Measurements from ENCODE around the gene TMEFF1.

Gene TMEFF1

GRCh38 chr9:100578610-100579009 is 105.7 kb downstream of the TMEFF1 start:
- no peak for DNase-seq

GRCh38 chr9:100579665-100580064 is 106.7 kb downstream of the TMEFF1 start:
- DNase-seq: no peak

- DNase-seq: no peak
Observed at GRCh38 chr9:100580257-100580656, 107.3 kb downstream of the TMEFF1 start.

DNA sequence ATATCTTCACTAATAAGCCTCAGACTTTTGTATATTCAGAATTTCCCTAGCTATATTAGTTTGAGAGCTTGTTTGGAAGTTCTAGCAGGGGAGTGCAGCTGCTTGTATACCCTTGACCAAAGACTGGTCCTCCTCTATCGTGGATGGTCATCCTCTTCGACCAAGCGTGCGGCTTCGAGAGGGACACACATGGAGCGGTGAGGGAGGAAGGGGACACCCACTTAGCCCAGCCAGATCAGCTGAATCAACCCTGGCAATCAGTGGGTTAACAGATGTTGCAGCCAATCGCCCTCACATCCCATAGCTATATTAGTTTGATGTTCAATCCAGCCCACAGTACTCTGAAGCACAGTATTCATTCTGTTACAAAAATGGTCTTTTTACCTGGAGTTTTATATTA is 108.1 kb downstream of the TMEFF1 start:
- no peak for DNase-seq

- DNase-seq: no peak
Observed at GRCh38 chr9:100581661-100582060, 108.7 kb downstream of the TMEFF1 start.

DNA sequence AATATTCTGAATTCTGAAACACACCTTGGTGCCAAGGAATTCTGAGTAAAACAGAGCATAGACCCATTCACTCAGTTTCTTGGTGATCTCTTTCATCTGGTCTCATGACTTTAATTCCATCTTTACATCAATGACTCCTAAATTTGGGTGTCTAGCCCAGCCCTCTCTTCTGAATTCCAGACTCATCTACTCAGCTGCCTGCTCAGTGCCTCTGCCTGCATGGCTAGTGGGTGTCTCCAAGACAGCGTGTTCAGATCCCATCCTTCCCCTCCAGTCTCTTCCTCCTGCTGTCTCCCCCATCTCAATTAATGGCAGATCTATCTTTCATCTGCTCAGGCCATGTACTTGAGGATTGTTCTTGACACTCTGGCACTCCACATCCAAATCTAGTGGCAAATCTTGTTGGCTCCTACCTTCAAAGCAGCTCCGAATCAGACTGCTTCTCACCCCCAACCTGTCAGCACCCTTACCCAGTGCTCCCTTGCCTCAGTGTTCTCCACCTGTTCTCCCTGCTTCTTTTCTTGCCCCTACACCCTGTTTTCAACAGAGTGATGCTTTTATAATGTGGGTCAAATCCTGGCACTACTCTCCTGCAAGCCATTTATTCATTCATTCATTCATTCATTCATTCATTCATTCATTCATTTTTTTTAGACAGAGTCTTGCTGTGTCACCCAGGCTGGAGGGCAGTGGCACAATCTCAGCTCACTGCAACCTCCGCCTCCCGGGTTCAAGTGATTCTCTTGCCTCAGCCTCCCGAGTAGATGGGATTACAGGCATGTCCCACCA is 110.3 kb downstream of the TMEFF1 start:
- no peak for DNase-seq

DNA sequence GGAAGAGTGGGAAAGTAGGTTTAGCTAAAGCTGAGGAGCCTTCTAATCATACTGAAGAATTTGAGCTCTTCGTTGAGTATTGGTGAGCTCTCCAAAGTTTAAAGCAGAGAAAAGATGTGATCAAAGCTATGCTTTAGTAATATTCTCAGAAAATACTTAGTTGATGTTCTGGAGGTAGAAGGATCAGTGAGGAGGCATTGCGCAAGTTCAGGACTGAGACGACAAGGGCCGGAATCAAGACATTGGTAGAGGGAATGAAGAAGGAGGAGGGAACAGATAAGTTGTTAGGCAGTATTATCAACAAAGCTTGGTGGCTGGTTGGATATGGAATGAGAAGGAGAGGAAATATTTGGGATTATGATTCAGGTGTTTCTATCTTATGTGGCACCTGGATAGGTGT is 112.0 kb downstream of the TMEFF1 start:
- no peak for DNase-seq

- no peak for DNase-seq
Observed at GRCh38 chr9:100586093-100586492, 113.1 kb downstream of the TMEFF1 start.

DNA sequence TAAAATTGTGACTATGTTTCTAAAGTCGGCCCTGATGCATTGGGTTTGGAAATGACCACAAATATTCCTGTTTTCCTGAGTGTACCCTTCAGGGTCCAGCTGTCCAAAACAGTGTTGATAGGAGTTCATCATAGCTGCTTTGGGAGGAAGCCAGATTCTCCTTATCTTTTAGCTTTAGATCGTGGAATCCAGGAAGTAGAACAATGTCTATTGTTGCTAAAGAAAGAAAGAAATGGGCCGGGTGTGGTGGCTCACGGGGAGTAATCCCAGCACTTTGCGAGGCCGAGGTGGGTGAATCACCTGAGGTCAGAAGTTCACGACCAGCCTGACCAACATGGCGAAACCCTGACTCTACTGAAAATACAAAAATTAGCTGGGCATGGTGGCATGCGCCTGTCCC is 114.4 kb downstream of the TMEFF1 start:
- no peak for DNase-seq

DNA sequence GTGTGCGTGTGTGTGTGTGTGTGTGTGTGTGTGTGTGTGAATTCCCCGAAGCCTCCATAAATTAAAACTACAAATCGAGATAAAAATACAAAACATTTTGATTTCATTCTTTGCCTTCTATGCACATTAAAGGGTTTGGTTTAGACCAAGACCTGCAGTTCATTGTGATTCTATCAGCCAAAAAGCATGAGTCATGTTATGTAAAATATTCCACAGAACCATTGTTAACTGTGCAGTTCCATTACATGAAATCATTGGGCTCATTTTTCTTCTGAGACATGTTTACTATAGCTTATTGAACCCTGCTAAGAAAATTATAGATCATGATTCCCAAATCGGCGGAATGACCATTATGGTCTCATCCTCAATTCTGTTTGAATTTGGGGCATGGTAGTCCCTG is 116.6 kb downstream of the TMEFF1 start:
- no peak for DNase-seq

- no peak for DNase-seq
Observed at GRCh38 chr9:100590481-100590880, 117.5 kb downstream of the TMEFF1 start.

GRCh38 chr9:100591139-100591538 is 118.2 kb downstream of the TMEFF1 start:
- DNase-seq: no peak

DNA sequence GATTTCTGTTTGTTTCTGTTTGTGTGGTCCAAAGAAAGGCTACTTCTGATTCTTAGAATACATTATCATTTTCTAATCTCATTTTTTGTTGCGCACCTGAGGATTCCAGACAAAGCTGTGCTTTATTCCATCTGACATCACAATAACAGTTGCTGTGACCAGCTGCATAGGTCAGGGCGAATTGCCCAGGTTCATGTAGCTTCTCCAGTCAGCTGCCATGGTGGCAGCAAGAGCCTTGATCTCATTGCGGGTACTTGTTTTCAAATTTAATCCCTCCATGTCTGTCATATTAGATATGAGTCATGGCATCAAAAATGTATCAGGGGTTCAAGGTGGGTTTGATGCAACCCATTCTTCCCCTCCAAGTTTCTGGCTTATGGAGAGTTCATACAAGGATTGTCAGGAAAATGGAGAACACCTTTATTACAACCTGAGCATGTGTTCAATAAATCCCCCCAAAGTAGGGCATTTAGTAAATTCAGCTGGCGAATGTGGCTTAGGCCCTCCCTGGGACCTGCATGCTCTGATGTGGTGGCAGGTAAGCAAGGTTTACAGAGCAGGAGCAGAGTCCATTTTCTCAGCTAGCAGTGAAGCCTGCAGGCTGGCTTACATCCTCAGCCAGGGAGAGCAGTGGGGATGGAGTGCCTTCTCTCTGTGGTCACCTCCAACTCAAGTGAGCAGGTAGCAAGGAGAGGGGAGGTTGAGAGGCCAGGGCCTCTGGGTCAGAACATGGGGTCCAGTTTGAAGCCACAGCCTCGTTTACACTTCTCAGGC is 118.9 kb downstream of the TMEFF1 start:
- no peak for DNase-seq

GRCh38 chr9:100595391-100596199 is 122.6 kb downstream of the TMEFF1 start:
- no peak for DNase-seq

GRCh38 chr9:100597236-100597635 is 124.3 kb downstream of the TMEFF1 start:
- no peak for DNase-seq

DNA sequence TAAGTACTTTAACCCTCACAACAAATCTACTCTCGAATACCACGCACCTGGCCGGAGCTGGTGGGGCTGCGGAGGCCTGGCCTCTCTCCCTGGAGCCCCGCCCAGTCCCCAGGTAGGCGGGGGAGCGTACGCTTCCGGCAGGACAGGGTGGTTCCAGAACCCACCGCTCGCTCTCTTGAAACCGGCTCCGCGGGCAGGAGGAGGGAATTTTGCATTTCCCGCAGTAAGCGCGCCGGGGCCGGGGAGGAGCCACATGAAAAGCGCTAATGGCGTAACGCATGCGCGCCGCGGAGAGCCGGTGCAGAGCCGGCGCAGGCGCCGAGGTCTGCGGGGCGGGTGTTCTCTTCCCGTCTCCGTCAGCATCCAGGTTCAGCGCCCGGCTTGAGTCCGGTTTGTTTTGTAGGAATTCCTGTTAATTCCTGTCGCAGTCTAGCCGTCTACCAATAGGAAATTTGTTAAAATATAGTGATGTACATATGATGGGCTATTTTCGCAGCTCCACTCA is 125.7 kb downstream of the TMEFF1 start:
- DNase-seq: peak; percentile 58

DNA sequence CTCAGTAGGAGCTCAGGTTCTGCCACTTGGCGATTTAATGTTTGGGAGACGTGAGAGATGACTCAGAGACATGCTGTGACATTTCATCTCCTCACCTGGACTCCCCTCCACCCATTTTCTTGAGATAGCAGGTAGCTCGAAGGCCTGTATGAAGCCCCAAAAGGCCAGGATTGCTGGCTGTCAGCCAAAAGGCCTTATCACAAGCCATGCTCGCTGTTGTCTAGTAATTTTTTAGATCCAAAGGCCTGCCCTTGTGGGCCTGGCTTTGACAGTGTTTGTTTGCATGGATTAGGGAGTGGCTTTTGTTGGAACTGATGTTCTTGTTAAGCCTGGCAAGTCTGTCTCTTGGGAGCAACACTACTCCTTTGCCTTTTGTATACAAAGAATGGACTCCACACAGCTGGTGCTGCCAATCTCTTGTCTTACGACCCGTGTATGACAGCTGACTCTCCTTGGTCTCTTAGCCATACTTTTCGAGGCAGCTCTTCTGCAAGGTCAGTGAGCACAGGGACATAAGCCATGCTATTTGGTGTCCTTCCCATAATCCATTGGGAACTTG is 127.7 kb downstream of the TMEFF1 start:
- DNase-seq: no peak

DNA sequence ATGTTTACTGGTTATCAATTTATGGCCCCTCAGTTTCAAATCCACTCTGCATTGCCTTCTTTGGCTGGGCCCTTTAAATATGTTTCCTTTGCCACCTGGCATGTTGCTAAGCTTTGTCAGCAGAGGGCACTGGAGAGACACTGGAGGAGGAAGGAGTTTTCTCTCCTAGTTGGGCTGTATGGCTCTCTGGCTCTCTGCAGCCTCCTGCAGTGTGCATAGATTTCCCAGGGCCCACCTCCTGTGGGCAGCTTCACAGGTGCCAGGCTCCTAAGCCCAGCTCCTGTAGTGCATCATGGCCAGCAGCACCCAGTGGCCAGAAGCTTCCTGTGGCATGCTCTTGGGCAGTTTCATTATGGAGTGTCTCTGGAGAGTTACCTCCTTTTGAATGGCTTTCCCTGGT is 128.3 kb downstream of the TMEFF1 start:
- DNase-seq: no peak

DNA sequence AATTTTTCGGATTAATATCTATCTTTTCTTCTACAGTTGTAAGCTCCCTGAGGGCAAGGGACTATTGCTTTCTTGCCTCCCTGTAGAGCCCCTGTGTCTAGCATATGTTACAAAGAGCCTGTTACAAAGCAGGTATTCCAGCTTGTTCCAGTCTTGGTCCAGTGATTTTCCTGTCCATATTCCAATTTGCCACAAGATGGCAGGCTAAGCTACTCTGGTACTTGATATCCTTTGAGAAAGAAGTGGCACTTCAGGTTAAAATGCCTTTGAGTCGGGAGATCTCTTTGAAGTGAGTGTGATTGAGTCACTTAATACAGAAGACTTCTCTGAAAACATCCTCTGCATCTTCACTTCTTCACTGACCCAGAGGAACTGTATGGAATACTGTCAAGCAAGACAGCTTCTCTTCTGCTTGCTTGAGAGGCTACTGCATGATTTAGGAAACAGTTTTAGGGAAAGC is 129.4 kb downstream of the TMEFF1 start:
- no peak for DNase-seq

GRCh38 chr9:100605405-100605804 is 132.5 kb downstream of the TMEFF1 start:
- no peak for DNase-seq

DNA sequence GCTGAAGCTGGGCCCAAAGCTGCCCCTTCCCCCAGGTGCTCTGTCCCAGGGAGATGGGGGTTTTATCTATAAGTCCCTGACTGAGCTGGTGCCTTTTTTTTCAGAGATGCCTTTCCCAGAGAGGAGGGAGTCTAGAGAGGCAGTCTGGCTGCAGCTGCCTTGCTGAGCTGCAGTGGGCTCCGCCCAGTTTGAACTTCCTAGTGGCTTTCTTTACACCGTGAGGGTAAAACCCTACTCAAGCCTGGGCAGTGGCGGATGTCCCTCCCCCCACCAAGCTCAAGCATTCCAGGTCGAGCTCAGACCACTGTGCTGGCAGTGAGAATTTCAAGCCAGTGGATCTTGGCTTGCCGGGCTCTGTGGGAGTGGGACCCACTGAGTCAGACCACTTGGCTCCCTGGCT is 146.2 kb downstream of the TMEFF1 start:
- DNase-seq: no peak

DNA sequence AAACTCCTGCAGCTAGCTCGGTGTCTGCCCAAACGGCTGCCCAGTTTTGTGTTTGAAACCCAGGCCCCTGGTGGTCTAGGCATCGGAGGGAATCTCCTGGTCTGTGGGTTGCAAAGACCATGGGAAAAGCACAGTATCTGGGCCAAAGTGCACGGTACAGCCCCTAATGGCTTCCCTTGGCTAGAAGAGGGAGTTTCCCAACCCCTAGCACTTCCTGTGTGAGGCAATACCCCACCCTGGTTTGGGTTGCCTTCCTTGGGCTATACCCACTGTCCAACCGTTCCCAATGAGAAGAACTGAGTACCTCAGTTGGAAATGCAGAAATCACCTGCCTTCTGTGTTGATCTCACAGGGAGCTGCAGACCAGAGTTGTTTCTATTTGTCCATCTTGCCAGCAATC is 146.7 kb downstream of the TMEFF1 start:
- DNase-seq: no peak

- DNase-seq: no peak
Observed at GRCh38 chr9:100623969-100624368, 151.0 kb downstream of the TMEFF1 start.

All from activated gamma-delta T cell (primary cell).